HL-60 (cell line): ENCODE data around the gene SLC22A8.

Experiments used
- CTCF ChIP-seq: IDR thresholded peaks from one replicate; pipeline ENCODE4 v1.5.1; 2011; ENCODE audit warnings: low read length, control low read depth, inconsistent platforms; ENCODE audit not compliant: insufficient read depth
- GABPA ChIP-seq: IDR thresholded peaks from 2 replicates; pipeline ENCODE4 v1.6.1; 2012; ENCODE audit warnings: low read depth
- POLR2AphosphoS5 ChIP-seq: IDR thresholded peaks from 2 replicates; pipeline ENCODE4 v1.6.1; 2012; ENCODE audit warnings: low read depth
- REST ChIP-seq: IDR thresholded peaks from 2 replicates; pipeline ENCODE4 v1.6.1; 2012; ENCODE audit warnings: low read depth; ENCODE audit not compliant: insufficient replicate concordance
- SPI1 ChIP-seq: IDR thresholded peaks from 2 replicates; pipeline ENCODE4 v1.6.1; 2012; ENCODE audit warnings: low read depth, mild to moderate bottlenecking, borderline replicate concordance

- TF ChIP-seq CTCF (no peak), POLR2AphosphoS5 (no peak), REST (no peak), GABPA (no peak), SPI1 (no peak)
Measured at GRCh38 chr11:63019506-63019905, 3.9 kb upstream of the SLC22A8 start.
